SK-N-SH treated with all-trans-retinoic acid at 6 μM for 48 hours (cell line): ENCODE results near the gene WDR49.

Source experiments
- ATAC-seq: fragments of 200-7000 bp; cut with Tn5 transposase; 3 replicates; pipeline ENCODE4 v1.9.1; 2020; ENCODE audit warnings: mild to moderate bottlenecking, moderate library complexity
- ARNTL ChIP-seq: fragments of 450-650 bp; formaldehyde crosslinking; IDR thresholded peaks from 2 replicates; pipeline ENCODE4 v1.5.0; 2020; ENCODE audit warnings: low read depth, mild to moderate bottlenecking, moderate library complexity, borderline replicate concordance
- BACH2 ChIP-seq: fragments of 250-450 bp; sonication (Bioruptor Pico); IDR thresholded peaks from 2 replicates; pipeline ENCODE4 v1.9.0; 2021; ENCODE audit warnings: mild to moderate bottlenecking, borderline replicate concordance
- CSDC2 ChIP-seq: fragments of 250-450 bp; sonication (Bioruptor Pico); IDR thresholded peaks from 2 replicates; pipeline ENCODE4 v1.5.0; 2020; ENCODE audit warnings: mild to moderate bottlenecking, moderate library complexity
- ESRRG ChIP-seq: fragments of 250-450 bp; sonication (Bioruptor Pico); IDR thresholded peaks from 2 replicates; pipeline ENCODE4 v1.6.1; 2021; ENCODE audit warnings: mild to moderate bottlenecking
- GLIS3 ChIP-seq: fragments of 250-450 bp; sonication (Bioruptor Pico); IDR thresholded peaks from 2 replicates; pipeline ENCODE4 v1.5.0; 2020; ENCODE audit warnings: mild to moderate bottlenecking, moderate library complexity
- ISL1 ChIP-seq: fragments of 250-450 bp; sonication (Bioruptor Pico); IDR thresholded peaks from 2 replicates; pipeline ENCODE4 v2.1.2; 2022; ENCODE audit warnings: mild to moderate bottlenecking, moderate library complexity
- OSR1 ChIP-seq: fragments of 250-450 bp; sonication (Bioruptor Pico); IDR thresholded peaks from 2 replicates; pipeline ENCODE4 v1.8.0; 2022; ENCODE audit warnings: moderate library complexity, mild to moderate bottlenecking, inconsistent platforms
- PPARA ChIP-seq: fragments of 250-450 bp; sonication (Bioruptor Pico); IDR thresholded peaks from 2 replicates; pipeline ENCODE4 v1.5.0; 2020; ENCODE audit warnings: mild to moderate bottlenecking, borderline replicate concordance
- RARB ChIP-seq: fragments of 250-450 bp; sonication (Bioruptor Pico); IDR thresholded peaks from 2 replicates; pipeline ENCODE4 v1.8.0; 2021; ENCODE audit warnings: mild to moderate bottlenecking, moderate library complexity
- SNAI2 ChIP-seq: fragments of 250-450 bp; sonication (Bioruptor Pico); IDR thresholded peaks from 2 replicates; pipeline ENCODE4 v1.5.0; 2020; ENCODE audit warnings: mild to moderate bottlenecking, moderate library complexity
- TCF4 ChIP-seq: fragments of 250-450 bp; sonication (Bioruptor Pico); IDR thresholded peaks from 2 replicates; pipeline ENCODE4 v1.8.0; 2021; ENCODE audit warnings: mild to moderate bottlenecking, moderate library complexity, borderline replicate concordance
- TOX ChIP-seq: fragments of 250-450 bp; sonication (Bioruptor Pico); IDR thresholded peaks from 2 replicates; pipeline ENCODE4 v1.8.0; 2021; ENCODE audit warnings: mild to moderate bottlenecking, moderate library complexity, borderline replicate concordance
- ZC3H10 ChIP-seq: fragments of 250-450 bp; sonication (Bioruptor Pico); IDR thresholded peaks from 2 replicates; pipeline ENCODE4 v1.5.1; 2021; ENCODE audit warnings: mild to moderate bottlenecking, moderate library complexity
- ZFP3 ChIP-seq: fragments of 250-450 bp; sonication (Bioruptor Pico); IDR thresholded peaks from 2 replicates; pipeline ENCODE4 v1.5.0; 2020; ENCODE audit warnings: mild to moderate bottlenecking, moderate library complexity
- ZFP30 ChIP-seq: fragments of 450-650 bp; formaldehyde crosslinking; IDR thresholded peaks from 2 replicates; pipeline ENCODE4 v1.5.0; 2022; ENCODE audit warnings: mild to moderate bottlenecking, moderate library complexity
- ZNF565 ChIP-seq: fragments of 450-650 bp; formaldehyde crosslinking; conservative IDR thresholded peaks from 2 replicates; pipeline ENCODE4 v1.5.0; 2020; ENCODE audit warnings: low read depth, mild to moderate bottlenecking, moderate library complexity
- ZNF70 ChIP-seq: fragments of 450-650 bp; formaldehyde crosslinking; IDR thresholded peaks from 2 replicates; pipeline ENCODE4 v1.5.0; 2020; ENCODE audit warnings: mild to moderate bottlenecking, moderate library complexity
- ZNF8 ChIP-seq: fragments of 450-650 bp; formaldehyde crosslinking; IDR thresholded peaks from 2 replicates; pipeline ENCODE4 v1.5.0; 2020; ENCODE audit warnings: mild to moderate bottlenecking, moderate library complexity
- TF ChIP-seq, protein P1 (sequence below): fragments of 250-450 bp; sonication (Bioruptor Pico); IDR thresholded peaks from 2 replicates; pipeline ENCODE4 v1.5.0; 2020; ENCODE audit warnings: mild to moderate bottlenecking, moderate library complexity
- TF ChIP-seq, protein P2 (sequence below): fragments of 250-450 bp; sonication (Bioruptor Pico); IDR thresholded peaks from 2 replicates; pipeline ENCODE4 v1.8.0; 2021; ENCODE audit warnings: low read depth, mild to moderate bottlenecking, moderate library complexity, borderline replicate concordance
- TF ChIP-seq, protein P3 (sequence below): fragments of 250-450 bp; sonication (Bioruptor Pico); IDR thresholded peaks from 2 replicates; pipeline ENCODE4 v1.5.1; 2020; ENCODE audit warnings: low read depth, mild to moderate bottlenecking, moderate library complexity
- TF ChIP-seq, protein P4 (sequence below): fragments of 250-450 bp; sonication (Bioruptor Pico); IDR thresholded peaks from 2 replicates; pipeline ENCODE4 v1.8.0; 2020; ENCODE audit warnings: mild to moderate bottlenecking, moderate library complexity, borderline replicate concordance
- TF ChIP-seq, protein P5 (sequence below): fragments of 250-450 bp; sonication (Bioruptor Pico); IDR thresholded peaks from 2 replicates; pipeline ENCODE4 v1.5.1; 2021; ENCODE audit warnings: mild to moderate bottlenecking, moderate library complexity

Gene WDR49

DNA sequence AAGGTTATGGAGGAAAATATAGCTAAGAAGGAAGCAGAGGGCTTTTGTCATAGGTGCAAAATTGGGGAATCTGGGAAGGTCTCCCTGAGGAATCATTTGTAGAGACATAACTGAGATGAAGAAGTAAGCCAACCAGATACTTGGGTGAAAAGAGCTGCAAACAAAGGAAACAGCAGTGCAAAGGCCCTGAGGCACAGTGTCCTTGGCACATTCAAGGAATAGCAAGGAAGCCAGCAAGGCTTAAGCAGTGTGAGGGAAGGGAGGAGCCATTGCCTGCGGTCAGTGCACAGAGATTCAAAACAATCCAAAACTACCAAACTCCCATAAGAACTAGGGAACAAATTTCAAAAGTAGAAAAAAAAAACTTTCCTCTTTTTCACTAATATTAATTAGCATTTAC lies 88.3 kb downstream of the WDR49 start:
- ATAC-seq = no peak
- TF ChIP-seq ZC3H10 (CRISPR knock-in tag) (no peak), ESRRG (CRISPR knock-in tag) (no peak), OSR1 (no peak), ZNF565 (no peak), ISL1 (no peak), RARB (CRISPR knock-in tag) (no peak), ZFP30 (CRISPR knock-in tag) (no peak), BACH2 (CRISPR knock-in tag) (no peak), TOX (CRISPR knock-in tag) (no peak), ARNTL (no peak), ZFP3 (CRISPR knock-in tag) (no peak), ZNF8 (CRISPR knock-in tag) (no peak), TCF4 (CRISPR knock-in tag) (no peak), GLIS3 (no peak), CSDC2 (no peak)
- TF ChIP-seq, protein P1, sequence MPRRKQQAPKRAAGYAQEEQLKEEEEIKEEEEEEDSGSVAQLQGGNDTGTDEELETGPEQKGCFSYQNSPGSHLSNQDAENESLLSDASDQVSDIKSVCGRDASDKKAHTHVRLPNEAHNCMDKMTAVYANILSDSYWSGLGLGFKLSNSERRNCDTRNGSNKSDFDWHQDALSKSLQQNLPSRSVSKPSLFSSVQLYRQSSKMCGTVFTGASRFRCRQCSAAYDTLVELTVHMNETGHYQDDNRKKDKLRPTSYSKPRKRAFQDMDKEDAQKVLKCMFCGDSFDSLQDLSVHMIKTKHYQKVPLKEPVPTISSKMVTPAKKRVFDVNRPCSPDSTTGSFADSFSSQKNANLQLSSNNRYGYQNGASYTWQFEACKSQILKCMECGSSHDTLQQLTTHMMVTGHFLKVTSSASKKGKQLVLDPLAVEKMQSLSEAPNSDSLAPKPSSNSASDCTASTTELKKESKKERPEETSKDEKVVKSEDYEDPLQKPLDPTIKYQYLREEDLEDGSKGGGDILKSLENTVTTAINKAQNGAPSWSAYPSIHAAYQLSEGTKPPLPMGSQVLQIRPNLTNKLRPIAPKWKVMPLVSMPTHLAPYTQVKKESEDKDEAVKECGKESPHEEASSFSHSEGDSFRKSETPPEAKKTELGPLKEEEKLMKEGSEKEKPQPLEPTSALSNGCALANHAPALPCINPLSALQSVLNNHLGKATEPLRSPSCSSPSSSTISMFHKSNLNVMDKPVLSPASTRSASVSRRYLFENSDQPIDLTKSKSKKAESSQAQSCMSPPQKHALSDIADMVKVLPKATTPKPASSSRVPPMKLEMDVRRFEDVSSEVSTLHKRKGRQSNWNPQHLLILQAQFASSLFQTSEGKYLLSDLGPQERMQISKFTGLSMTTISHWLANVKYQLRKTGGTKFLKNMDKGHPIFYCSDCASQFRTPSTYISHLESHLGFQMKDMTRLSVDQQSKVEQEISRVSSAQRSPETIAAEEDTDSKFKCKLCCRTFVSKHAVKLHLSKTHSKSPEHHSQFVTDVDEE (CRISPR knock-in tag) = no peak
- TF ChIP-seq, protein P2, sequence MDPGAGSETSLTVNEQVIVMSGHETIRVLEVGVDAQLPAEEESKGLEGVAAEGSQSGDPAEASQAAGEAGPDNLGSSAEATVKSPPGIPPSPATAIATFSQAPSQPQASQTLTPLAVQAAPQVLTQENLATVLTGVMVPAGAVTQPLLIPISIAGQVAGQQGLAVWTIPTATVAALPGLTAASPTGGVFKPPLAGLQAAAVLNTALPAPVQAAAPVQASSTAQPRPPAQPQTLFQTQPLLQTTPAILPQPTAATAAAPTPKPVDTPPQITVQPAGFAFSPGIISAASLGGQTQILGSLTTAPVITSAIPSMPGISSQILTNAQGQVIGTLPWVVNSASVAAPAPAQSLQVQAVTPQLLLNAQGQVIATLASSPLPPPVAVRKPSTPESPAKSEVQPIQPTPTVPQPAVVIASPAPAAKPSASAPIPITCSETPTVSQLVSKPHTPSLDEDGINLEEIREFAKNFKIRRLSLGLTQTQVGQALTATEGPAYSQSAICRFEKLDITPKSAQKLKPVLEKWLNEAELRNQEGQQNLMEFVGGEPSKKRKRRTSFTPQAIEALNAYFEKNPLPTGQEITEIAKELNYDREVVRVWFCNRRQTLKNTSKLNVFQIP (CRISPR knock-in tag) = no peak
- TF ChIP-seq, protein P3, sequence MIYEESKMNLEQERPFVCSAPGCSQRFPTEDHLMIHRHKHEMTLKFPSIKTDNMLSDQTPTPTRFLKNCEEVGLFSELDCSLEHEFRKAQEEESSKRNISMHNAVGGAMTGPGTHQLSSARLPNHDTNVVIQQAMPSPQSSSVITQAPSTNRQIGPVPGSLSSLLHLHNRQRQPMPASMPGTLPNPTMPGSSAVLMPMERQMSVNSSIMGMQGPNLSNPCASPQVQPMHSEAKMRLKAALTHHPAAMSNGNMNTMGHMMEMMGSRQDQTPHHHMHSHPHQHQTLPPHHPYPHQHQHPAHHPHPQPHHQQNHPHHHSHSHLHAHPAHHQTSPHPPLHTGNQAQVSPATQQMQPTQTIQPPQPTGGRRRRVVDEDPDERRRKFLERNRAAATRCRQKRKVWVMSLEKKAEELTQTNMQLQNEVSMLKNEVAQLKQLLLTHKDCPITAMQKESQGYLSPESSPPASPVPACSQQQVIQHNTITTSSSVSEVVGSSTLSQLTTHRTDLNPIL = no peak
- TF ChIP-seq, protein P4, sequence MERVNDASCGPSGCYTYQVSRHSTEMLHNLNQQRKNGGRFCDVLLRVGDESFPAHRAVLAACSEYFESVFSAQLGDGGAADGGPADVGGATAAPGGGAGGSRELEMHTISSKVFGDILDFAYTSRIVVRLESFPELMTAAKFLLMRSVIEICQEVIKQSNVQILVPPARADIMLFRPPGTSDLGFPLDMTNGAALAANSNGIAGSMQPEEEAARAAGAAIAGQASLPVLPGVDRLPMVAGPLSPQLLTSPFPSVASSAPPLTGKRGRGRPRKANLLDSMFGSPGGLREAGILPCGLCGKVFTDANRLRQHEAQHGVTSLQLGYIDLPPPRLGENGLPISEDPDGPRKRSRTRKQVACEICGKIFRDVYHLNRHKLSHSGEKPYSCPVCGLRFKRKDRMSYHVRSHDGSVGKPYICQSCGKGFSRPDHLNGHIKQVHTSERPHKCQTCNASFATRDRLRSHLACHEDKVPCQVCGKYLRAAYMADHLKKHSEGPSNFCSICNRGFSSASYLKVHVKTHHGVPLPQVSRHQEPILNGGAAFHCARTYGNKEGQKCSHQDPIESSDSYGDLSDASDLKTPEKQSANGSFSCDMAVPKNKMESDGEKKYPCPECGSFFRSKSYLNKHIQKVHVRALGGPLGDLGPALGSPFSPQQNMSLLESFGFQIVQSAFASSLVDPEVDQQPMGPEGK (CRISPR knock-in tag) = no peak
- TF ChIP-seq, protein P5, sequence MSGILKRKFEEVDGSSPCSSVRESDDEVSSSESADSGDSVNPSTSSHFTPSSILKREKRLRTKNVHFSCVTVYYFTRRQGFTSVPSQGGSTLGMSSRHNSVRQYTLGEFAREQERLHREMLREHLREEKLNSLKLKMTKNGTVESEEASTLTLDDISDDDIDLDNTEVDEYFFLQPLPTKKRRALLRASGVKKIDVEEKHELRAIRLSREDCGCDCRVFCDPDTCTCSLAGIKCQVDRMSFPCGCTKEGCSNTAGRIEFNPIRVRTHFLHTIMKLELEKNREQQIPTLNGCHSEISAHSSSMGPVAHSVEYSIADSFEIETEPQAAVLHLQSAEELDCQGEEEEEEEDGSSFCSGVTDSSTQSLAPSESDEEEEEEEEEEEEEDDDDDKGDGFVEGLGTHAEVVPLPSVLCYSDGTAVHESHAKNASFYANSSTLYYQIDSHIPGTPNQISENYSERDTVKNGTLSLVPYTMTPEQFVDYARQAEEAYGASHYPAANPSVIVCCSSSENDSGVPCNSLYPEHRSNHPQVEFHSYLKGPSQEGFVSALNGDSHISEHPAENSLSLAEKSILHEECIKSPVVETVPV (CRISPR knock-in tag) = no peak

DNA sequence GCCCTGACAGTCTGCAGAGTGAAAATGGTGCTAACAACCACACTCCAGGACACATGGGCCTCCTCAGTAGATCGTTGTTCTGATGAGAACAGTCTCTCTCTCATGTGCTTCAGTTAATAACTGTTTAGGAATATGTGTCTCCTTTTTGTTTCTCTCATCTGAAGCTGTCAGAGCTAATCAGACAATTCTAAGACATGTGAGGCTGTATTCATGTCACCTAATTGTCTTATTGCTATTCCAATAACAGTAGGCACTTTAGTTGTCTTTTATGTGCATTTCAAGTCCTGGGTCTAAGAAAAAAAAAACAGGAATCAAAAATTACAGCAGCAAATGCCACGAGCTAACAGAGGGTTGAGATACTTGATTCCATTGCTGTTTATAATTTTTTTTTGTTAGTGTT lies 89.1 kb downstream of the WDR49 start:
- no peak for TF ChIP-seq TOX (CRISPR knock-in tag)
- no peak for ATAC-seq

DNA sequence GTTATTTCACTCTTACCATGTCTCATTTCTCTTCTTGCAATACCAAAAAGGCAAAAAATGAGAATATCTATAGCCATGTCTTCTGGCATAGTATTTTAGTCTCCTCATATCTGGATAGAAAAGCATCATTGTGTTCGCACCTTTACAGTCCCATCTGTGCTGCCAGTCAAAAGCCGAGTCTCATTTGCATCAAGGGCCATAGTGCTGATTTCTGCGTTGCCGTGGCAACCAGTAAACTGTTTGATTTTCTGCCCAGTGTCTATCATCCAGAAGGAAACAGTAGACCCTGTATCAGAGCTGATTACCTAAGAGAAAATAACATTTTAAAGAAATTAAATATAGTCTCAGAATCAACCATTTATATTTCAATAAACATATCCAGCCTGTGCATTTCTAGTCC lies 93.8 kb downstream of the WDR49 start:
- no peak for ATAC-seq
- no peak for TF ChIP-seq ZNF8 (CRISPR knock-in tag)
- TF ChIP-seq ZNF565 = no peak
- TF ChIP-seq, protein P1 (CRISPR knock-in tag) = no peak
- TF ChIP-seq ZFP3 (CRISPR knock-in tag) = no peak
- TF ChIP-seq PPARA = no peak
- no peak for TF ChIP-seq SNAI2 (CRISPR knock-in tag)
- TF ChIP-seq ARNTL = no peak
- TF ChIP-seq GLIS3 = no peak
- no peak for TF ChIP-seq CSDC2
- TF ChIP-seq, protein P4 (CRISPR knock-in tag) = no peak
- TF ChIP-seq ZNF70 (CRISPR knock-in tag) = no peak
- no peak for TF ChIP-seq ISL1
- TF ChIP-seq ZC3H10 (CRISPR knock-in tag) = no peak
- TF ChIP-seq, protein P2 (CRISPR knock-in tag) = no peak
- TF ChIP-seq ZFP30 (CRISPR knock-in tag) = no peak
